HCT116 (cell line): Measurements from ENCODE around the gene ABR. TPM values are rescaled to one million over a fixed set of nuclear protein-coding genes. Genes with fewer than 3 reads are reported as not detected.

ENCODE experiments used
- ATAC-seq: fragments of 200-7000 bp; cut with Tn5 transposase; 2 replicates; pipeline ENCODE4 v1.9.1; 2020; ENCODE audit warnings: mild to moderate bottlenecking, moderate library complexity
- BruUV-seq: library from RNA; stranded (reverse); fragments of 400-500 nt; replicated peaks from 2 replicates; lab custom pipeline; 2021; lab: Mats Ljungman, UMichigan
- CTCF ChIA-PET: fragments of 300-600 bp; sonication (Branson Sonifier 250); formaldehyde crosslinking; loops from one replicate; lab custom pipeline; 2021; ENCODE audit warnings: antibody characterized with exemption; lab: Charles Lee
- POLR2A ChIA-PET: fragments of 300-600, 350-600 bp; sonication (Branson Sonifier 250); formaldehyde crosslinking; loops from one replicate; lab custom pipeline; 2021; ENCODE audit warnings: antibody characterized with exemption; lab: Charles Lee
- RAD21 ChIA-PET, 2 experiments: fragments of 300-600 bp; sonication (Branson Sonifier 250); formaldehyde crosslinking; loops; one replicate each; lab custom pipeline; 2023; ENCODE audit warnings: low total read pairs in 2 of 2; ENCODE audit not compliant: uncharacterized antibody in 2 of 2, unreplicated experiment in 2 of 2, low non-redundant PET in 1 of 2; lab: Charles Lee
- DNase-seq: peaks from one replicate; pipeline ENCODE4 v3.0.0-alpha.2; 2010; ENCODE audit warnings: low read depth, low spot score
- H2AFZ ChIP-seq: fragments of 200-600 bp; shearing (Covaris generic), sonication (generic); 2 replicates; pipeline ENCODE4 v1.6.1; 2017; ENCODE audit warnings: low read depth, mixed run types, mixed read lengths, antibody characterized with exemption, low read length; ENCODE audit not compliant: poor library complexity, severe bottlenecking
- H3K27ac ChIP-seq: 2 replicates; pipeline ENCODE4 v1.5.1; 2012; ENCODE audit warnings: low read depth, low read length
- H3K27me3 ChIP-seq: fragments of 200-600 bp; sonication (generic); 2 replicates; pipeline ENCODE4 v1.6.1; 2016; ENCODE audit warnings: mixed run types, low read length, mixed read lengths; ENCODE audit not compliant: insufficient read depth
- H3K36me3 ChIP-seq, 2 experiments: fragments of 200-500 bp in 1 of 2; fragments of 200-600 bp in 1 of 2; sonication (Bioruptor generic) in 1 of 2; sonication (generic) in 1 of 2; 2 replicates each; pipeline versions ENCODE4 v1.5.1 to v1.6.1; 2014 to 2016; ENCODE audit warnings: low read length in 2 of 2, inconsistent platforms in 1 of 2, mixed read lengths in 1 of 2, mixed run types in 1 of 2; ENCODE audit not compliant: insufficient read depth in 2 of 2, control insufficient read depth in 1 of 2
- H3K4me1 ChIP-seq, 2 experiments: fragments of 200-600 bp in 1 of 2; sonication (generic) in 1 of 2; 2 replicates each; pipeline versions ENCODE4 v1.5.1 to v1.6.1; 2012 to 2017; ENCODE audit warnings: low read length in 2 of 2, inconsistent platforms in 1 of 2, mild to moderate bottlenecking in 1 of 2, mixed read lengths in 1 of 2, mixed run types in 1 of 2, moderate library complexity in 1 of 2; ENCODE audit not compliant: insufficient read depth in 2 of 2, control insufficient read depth in 1 of 2
- H3K4me2 ChIP-seq: fragments of 200-600 bp; sonication (generic); 2 replicates; pipeline ENCODE4 v1.6.1; 2017; ENCODE audit warnings: mixed run types, low read length, mixed read lengths
- H3K4me3 ChIP-seq, 2 experiments: fragments of 200-600 bp in 1 of 2; sonication (generic) in 1 of 2; replicated peaks in 1 of 2; 2 replicates each; pipeline ENCODE4 v1.5.1; 2011 to 2016; ENCODE audit warnings: low read length in 2 of 2, control low read depth in 1 of 2, low read depth in 1 of 2, mild to moderate bottlenecking in 1 of 2, mixed read lengths in 1 of 2, mixed run types in 1 of 2
- H3K79me2 ChIP-seq: fragments of 200-600 bp; sonication (generic); 2 replicates; pipeline ENCODE4 v1.6.1; 2017; ENCODE audit warnings: mild to moderate bottlenecking, mixed run types, low read length, moderate library complexity, mixed read lengths; ENCODE audit not compliant: insufficient read depth
- H3K9ac ChIP-seq: fragments of 200-600 bp; sonication (generic); 2 replicates; pipeline ENCODE4 v1.6.1; 2016; ENCODE audit warnings: low read length, mixed read lengths
- H3K9me2 ChIP-seq: fragments of 200-600 bp; sonication (generic), shearing (Covaris generic); 2 replicates; pipeline ENCODE4 v1.6.1; 2017; ENCODE audit warnings: mixed run types, mild to moderate bottlenecking, moderate library complexity; ENCODE audit not compliant: insufficient read depth
- H3K9me3 ChIP-seq, 2 experiments: fragments of 200-500 bp in 1 of 2; fragments of 200-600 bp in 1 of 2; sonication (Bioruptor generic) in 1 of 2; sonication (generic) in 1 of 2; 2 replicates each; pipeline ENCODE4 v1.6.1; 2014 to 2017; ENCODE audit warnings: low read length in 2 of 2, mixed read lengths in 2 of 2, inconsistent platforms in 1 of 2, low read depth in 1 of 2, mild to moderate bottlenecking in 1 of 2, mixed run types in 1 of 2, moderate library complexity in 1 of 2; ENCODE audit not compliant: control insufficient read depth in 1 of 2, insufficient read depth in 1 of 2
- H4K20me1 ChIP-seq: fragments of 200-600 bp; sonication (generic), shearing (Covaris generic); 2 replicates; pipeline ENCODE4 v1.6.1; 2017; ENCODE audit warnings: mixed run types, mild to moderate bottlenecking, moderate library complexity; ENCODE audit not compliant: insufficient read depth
- CBX3 ChIP-seq: IDR thresholded peaks from 2 replicates; pipeline ENCODE4 v1.6.1; 2012; ENCODE audit warnings: low read depth
- CEBPB ChIP-seq: IDR thresholded peaks from 2 replicates; pipeline ENCODE4 v1.6.1; 2012; ENCODE audit warnings: low read depth
- EGR1 ChIP-seq: IDR thresholded peaks from 2 replicates; pipeline ENCODE4 v1.6.1; 2012; ENCODE audit warnings: low read depth
- FOSL1 ChIP-seq: IDR thresholded peaks from 2 replicates; pipeline ENCODE4 v1.6.1; 2012; ENCODE audit warnings: low read depth
- JUND ChIP-seq: IDR thresholded peaks from 2 replicates; pipeline ENCODE4 v1.6.1; 2012
- POLR2A ChIP-seq: IDR thresholded peaks from 2 replicates; pipeline ENCODE4 v1.7.0; 2011; ENCODE audit warnings: borderline replicate concordance; ENCODE audit not compliant: insufficient read depth, insufficient read length; ENCODE audit errors: extremely low read depth
- RAD21 ChIP-seq: IDR thresholded peaks from 2 replicates; pipeline ENCODE4 v1.6.1; 2012; ENCODE audit warnings: low read depth, mild to moderate bottlenecking
- SIN3A ChIP-seq: IDR thresholded peaks from 2 replicates; pipeline ENCODE4 v1.6.1; 2012; ENCODE audit warnings: low read depth
- SP1 ChIP-seq: IDR thresholded peaks from 2 replicates; pipeline ENCODE4 v1.6.1; 2012; ENCODE audit warnings: low read depth
- SRF ChIP-seq: IDR thresholded peaks from 2 replicates; pipeline ENCODE4 v1.6.1; 2012; ENCODE audit warnings: low read depth
- ZFX ChIP-seq: fragments of 450-650 bp; IDR thresholded peaks from 2 replicates; pipeline ENCODE4 v1.6.1; 2017
- intact Hi-C: fragments of 100-400 bp; cut with micrococcal nuclease; formaldehyde crosslinking; loops from 2 replicates; pipeline ENCODE4 v1.10.0; 2022
- total RNA-seq: library from RNA; stranded (reverse); gene quantifications from one replicate; pipeline ENCODE4 v1.2.1, GENCODE V29; 2021; ENCODE audit not compliant: unreplicated experiment
- TF ChIP-seq, protein P1 (sequence below), 3 experiments: fragments of 200-600 bp in 1 of 3; sonication (generic) in 1 of 3; IDR thresholded peaks in 2 of 3; conservative IDR thresholded peaks in 1 of 3; 2 replicates each; pipeline ENCODE4 v1.5.1; 2012 to 2017; ENCODE audit warnings: low read depth in 2 of 3, low read length in 2 of 3, antibody characterized with exemption in 1 of 3, borderline replicate concordance in 1 of 3, control low read depth in 1 of 3, mild to moderate bottlenecking in 1 of 3, mixed read lengths in 1 of 3, mixed run types in 1 of 3, moderate library complexity in 1 of 3; ENCODE audit not compliant: insufficient read depth in 1 of 3
- TF ChIP-seq, protein P2 (sequence below): IDR thresholded peaks from 2 replicates; pipeline ENCODE4 v1.6.1; 2012
- TF ChIP-seq, protein P3 (sequence below): IDR thresholded peaks from 2 replicates; pipeline ENCODE4 v1.6.1; 2012; ENCODE audit warnings: low read depth
- TF ChIP-seq, protein P4 (sequence below): IDR thresholded peaks from 2 replicates; pipeline ENCODE4 v1.6.1; 2012

The ABR gene
- total RNA-seq, 1 experiment from 2014 or later = 58.5 TPM

DNA sequence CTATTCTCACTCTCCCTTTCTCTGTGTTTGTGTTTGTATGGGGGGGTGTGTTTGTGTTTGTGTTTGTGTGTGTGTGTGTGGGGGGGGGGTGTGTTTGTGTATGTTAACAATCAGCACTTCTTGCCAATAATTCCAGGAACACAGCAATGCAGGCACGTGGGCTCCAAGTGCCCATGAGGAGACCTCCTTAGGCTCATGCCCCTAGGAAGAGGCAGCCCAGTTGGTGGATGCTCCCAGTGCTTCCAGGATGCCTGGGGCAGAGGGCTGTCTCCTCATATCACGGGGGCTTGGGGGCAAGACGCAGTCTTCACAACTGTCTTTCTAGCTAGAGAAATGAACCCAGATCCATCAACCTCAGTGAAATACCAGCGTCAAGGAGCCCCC lies 9.9 kb downstream of the ABR start:
- H3K4me1 ChIP-seq = no peaks in the 10 kb centered on the region
- H3K9me3 ChIP-seq = no peaks in the 10 kb centered on the region
- POLR2A ChIA-PET = no interaction called here
- H3K79me2 ChIP-seq = no peaks in the 10 kb centered on the region
- RAD21 ChIA-PET = no interaction called here
- no peak for DNase-seq
- no peak for ATAC-seq
- no peak overlapping the region for H3K4me2 ChIP-seq
- H4K20me1 ChIP-seq = no peaks in the 10 kb centered on the region
- no peak overlapping the region for H2AFZ ChIP-seq
- no peak overlapping the region for H3K9ac ChIP-seq
- no TSS peak for BruUV-seq
- TF ChIP-seq SIN3A = no peak
- no peak for TF ChIP-seq SRF
- TF ChIP-seq CBX3 = no peak
- TF ChIP-seq, protein P1, sequence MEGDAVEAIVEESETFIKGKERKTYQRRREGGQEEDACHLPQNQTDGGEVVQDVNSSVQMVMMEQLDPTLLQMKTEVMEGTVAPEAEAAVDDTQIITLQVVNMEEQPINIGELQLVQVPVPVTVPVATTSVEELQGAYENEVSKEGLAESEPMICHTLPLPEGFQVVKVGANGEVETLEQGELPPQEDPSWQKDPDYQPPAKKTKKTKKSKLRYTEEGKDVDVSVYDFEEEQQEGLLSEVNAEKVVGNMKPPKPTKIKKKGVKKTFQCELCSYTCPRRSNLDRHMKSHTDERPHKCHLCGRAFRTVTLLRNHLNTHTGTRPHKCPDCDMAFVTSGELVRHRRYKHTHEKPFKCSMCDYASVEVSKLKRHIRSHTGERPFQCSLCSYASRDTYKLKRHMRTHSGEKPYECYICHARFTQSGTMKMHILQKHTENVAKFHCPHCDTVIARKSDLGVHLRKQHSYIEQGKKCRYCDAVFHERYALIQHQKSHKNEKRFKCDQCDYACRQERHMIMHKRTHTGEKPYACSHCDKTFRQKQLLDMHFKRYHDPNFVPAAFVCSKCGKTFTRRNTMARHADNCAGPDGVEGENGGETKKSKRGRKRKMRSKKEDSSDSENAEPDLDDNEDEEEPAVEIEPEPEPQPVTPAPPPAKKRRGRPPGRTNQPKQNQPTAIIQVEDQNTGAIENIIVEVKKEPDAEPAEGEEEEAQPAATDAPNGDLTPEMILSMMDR (IDR thresholded peaks at IDR 0.05 in 2 of 3, conservative IDR thresholded peaks at IDR 0.05 in 1 of 3; ENCODE audit: borderline replicate concordance in 1 of 3, insufficient read depth in 1 of 3, low read depth in 2 of 3, low read length in 2 of 3) = no peak
- TF ChIP-seq SP1 = no peak
- no peak for TF ChIP-seq CEBPB
- TF ChIP-seq RAD21 = no peak
- TF ChIP-seq ZFX = no peak
- no peak for TF ChIP-seq EGR1
- H3K36me3 ChIP-seq = no peaks in the 10 kb centered on the region
- no peak overlapping the region for H3K4me3 ChIP-seq
- H3K27me3 ChIP-seq = no peaks in the 10 kb centered on the region
- intact Hi-C loops = no loop called here
- no peaks in the 10 kb centered on the region for H3K9me2 ChIP-seq
- CTCF ChIA-PET = no interaction called here
- H3K27ac ChIP-seq = no peak overlapping the region

DNA sequence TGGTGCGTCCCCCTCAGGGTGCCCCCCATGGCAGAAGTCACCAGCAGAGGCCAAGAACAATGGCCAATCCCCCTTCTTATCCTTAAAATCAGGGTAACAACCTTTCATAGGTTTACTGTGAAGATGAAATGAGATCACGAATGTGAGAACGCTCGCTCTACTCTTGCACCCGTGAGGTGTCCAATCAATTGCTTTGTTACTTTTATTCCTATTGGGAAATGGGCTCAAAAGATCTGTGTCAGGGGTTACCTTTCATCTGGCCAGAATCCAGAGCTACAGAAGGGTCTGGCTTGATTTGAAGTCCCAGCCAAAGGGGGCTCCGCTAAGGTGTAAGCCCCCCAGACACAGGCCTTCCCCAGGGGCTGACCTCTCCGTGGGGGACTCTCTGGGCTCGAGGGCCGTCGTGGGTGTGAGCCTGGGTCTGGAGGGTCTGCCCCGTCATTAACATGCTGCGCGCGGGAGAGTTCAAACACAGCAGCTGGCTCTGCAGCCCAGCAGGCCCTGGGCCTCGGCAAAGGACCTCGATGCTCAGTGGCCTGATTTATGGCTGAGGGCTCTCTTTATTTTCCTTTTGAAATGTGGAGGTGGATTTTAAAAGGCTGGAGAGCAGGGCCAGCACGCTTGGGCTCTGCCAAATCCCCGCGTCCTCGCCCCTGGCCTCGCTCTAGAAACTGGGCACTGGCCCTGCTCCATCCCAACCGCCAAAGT lies 10.4 kb downstream of the ABR start:
- no peak overlapping the region for H3K4me2 ChIP-seq
- no peak for DNase-seq
- H3K9me3 ChIP-seq = no peaks in the 10 kb centered on the region
- H4K20me1 ChIP-seq = no peaks in the 10 kb centered on the region
- H3K9me2 ChIP-seq = no peaks in the 10 kb centered on the region
- no peaks in the 10 kb centered on the region for H3K27me3 ChIP-seq
- ChIA-PET RAD21 (no interaction called here), POLR2A (no interaction called here), CTCF (no interaction called here)
- BruUV-seq = no TSS peak
- H3K36me3 ChIP-seq = no peaks in the 10 kb centered on the region
- H3K9ac ChIP-seq = no peak overlapping the region
- H3K4me3 ChIP-seq = no peak overlapping the region
- ATAC-seq = no peak
- no peak overlapping the region for H3K27ac ChIP-seq
- H2AFZ ChIP-seq = no peak overlapping the region
- H3K4me1 ChIP-seq = no peaks in the 10 kb centered on the region
- H3K79me2 ChIP-seq = no peaks in the 10 kb centered on the region
- intact Hi-C loops = no loop called here
- TF ChIP-seq FOSL1 = no peak
- no peak for TF ChIP-seq RAD21
- no peak for TF ChIP-seq POLR2A
- TF ChIP-seq, protein P2, sequence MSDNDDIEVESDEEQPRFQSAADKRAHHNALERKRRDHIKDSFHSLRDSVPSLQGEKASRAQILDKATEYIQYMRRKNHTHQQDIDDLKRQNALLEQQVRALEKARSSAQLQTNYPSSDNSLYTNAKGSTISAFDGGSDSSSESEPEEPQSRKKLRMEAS = no peak
- TF ChIP-seq, protein P3, sequence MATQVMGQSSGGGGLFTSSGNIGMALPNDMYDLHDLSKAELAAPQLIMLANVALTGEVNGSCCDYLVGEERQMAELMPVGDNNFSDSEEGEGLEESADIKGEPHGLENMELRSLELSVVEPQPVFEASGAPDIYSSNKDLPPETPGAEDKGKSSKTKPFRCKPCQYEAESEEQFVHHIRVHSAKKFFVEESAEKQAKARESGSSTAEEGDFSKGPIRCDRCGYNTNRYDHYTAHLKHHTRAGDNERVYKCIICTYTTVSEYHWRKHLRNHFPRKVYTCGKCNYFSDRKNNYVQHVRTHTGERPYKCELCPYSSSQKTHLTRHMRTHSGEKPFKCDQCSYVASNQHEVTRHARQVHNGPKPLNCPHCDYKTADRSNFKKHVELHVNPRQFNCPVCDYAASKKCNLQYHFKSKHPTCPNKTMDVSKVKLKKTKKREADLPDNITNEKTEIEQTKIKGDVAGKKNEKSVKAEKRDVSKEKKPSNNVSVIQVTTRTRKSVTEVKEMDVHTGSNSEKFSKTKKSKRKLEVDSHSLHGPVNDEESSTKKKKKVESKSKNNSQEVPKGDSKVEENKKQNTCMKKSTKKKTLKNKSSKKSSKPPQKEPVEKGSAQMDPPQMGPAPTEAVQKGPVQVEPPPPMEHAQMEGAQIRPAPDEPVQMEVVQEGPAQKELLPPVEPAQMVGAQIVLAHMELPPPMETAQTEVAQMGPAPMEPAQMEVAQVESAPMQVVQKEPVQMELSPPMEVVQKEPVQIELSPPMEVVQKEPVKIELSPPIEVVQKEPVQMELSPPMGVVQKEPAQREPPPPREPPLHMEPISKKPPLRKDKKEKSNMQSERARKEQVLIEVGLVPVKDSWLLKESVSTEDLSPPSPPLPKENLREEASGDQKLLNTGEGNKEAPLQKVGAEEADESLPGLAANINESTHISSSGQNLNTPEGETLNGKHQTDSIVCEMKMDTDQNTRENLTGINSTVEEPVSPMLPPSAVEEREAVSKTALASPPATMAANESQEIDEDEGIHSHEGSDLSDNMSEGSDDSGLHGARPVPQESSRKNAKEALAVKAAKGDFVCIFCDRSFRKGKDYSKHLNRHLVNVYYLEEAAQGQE = no peak
- TF ChIP-seq JUND = no peak
- TF ChIP-seq, protein P4, sequence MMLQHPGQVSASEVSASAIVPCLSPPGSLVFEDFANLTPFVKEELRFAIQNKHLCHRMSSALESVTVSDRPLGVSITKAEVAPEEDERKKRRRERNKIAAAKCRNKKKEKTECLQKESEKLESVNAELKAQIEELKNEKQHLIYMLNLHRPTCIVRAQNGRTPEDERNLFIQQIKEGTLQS = no peak
